ENCODE data around the gene ODC1.
"Not testable (repeated sequence)": the region's sequence is repeated elsewhere in the genome, so short reads cannot be mapped to it uniquely, and the experiment has no call there.

The ODC1 gene

GRCh38 chr2:10477443-10478297 lies 29.5 kb upstream of the ODC1 start:
- no peak for DNase-seq

GRCh38 chr2:10476723-10477442 lies 28.8 kb upstream of the ODC1 start:
- no peak for DNase-seq

GRCh38 chr2:10475811-10476660 lies 27.9 kb upstream of the ODC1 start:
- DNase-seq: peak; percentile 40

GRCh38 chr2:10475221-10475722 lies 27.1 kb upstream of the ODC1 start:
- no peak for DNase-seq

GRCh38 chr2:10473121-10473756 lies 25.1 kb upstream of the ODC1 start:
- no peak for DNase-seq

- no peak for DNase-seq
These were observed 23.8 kb upstream of the ODC1 start for GRCh38 chr2:10471955-10472354.

GRCh38 chr2:10471046-10471571 lies 23.0 kb upstream of the ODC1 start:
- no peak for DNase-seq

- no peak for DNase-seq
These were observed 22.0 kb upstream of the ODC1 start for GRCh38 chr2:10469955-10470608.

GRCh38 chr2:10469301-10469700 lies 21.2 kb upstream of the ODC1 start:
- no peak for DNase-seq

GRCh38 chr2:10467401-10467800 lies 19.3 kb upstream of the ODC1 start:
- DNase-seq: no peak

- no peak for DNase-seq
These were observed 18.7 kb upstream of the ODC1 start for GRCh38 chr2:10466801-10467200.

GRCh38 chr2:10465910-10466309 lies 17.8 kb upstream of the ODC1 start:
- DNase-seq: no peak

- no peak for DNase-seq
These were observed 14.3 kb upstream of the ODC1 start for GRCh38 chr2:10462178-10463083.

GRCh38 chr2:10460366-10460796 lies 12.3 kb upstream of the ODC1 start:
- no peak for DNase-seq

GRCh38 chr2:10457846-10458598 lies 9.9 kb upstream of the ODC1 start:
- DNase-seq: no peak

- not testable (repeated sequence) for DNase-seq
These were observed 9.1 kb upstream of the ODC1 start for GRCh38 chr2:10457195-10457594.

- no peak for DNase-seq
These were observed 6.4 kb upstream of the ODC1 start for GRCh38 chr2:10454505-10454904.

- no peak for DNase-seq
These were observed 5.8 kb upstream of the ODC1 start for GRCh38 chr2:10453905-10454298.

- no peak for DNase-seq
These were observed 5.1 kb upstream of the ODC1 start for GRCh38 chr2:10452956-10453904.
